ENCODE data around the gene VIL1. TPM values are rescaled to one million over a fixed set of nuclear protein-coding genes. Genes with fewer than 3 reads are reported as not detected.

Gene VIL1
- total and polyA plus RNA-seq, 2 of the 13 experiments (the other 11 are each of a cell fraction or from before 2014, with no cell fraction given): 287 to 301 TPM

DNA sequence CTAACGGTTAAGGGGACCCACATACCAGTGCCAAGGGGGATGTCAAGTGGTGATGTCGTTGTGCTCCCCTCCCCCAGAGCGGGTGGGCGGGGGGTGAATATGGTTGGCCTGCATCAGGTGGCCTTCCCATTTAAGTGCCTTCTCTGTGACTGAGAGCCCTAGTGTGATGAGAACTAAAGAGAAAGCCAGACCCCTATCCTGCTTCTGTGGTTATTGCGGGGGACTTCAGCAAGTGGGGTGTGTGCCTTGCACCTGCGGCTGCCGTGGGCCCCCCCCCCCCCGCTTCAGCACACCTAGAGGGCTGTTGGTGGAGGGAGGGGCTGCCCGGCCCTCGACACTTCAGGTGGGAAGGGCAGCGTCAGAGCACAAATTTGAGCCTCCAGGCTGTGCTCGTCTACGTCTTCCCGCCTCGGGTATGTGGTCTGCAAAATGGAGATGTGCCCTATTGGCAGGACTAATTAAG, 13.1 kb upstream of the VIL1 start (continued):
- 0 out of 2 replicates have a peak, but pooled peaks have one; percentile 1 for TF ChIP-seq HNF1A (IDR thresholded peaks at IDR 0.05; ENCODE audit: low read depth)
- peak; percentile 16; the same call in 1 of the 2 replicates for TF ChIP-seq HNF1A (CRISPR knock-in tag; IDR thresholded peaks at IDR 0.05; ENCODE audit: borderline replicate concordance)
- no peak for TF ChIP-seq ZFP62 (CRISPR knock-in tag; IDR thresholded peaks at IDR 0.05)
- TF ChIP-seq, protein P1, sequence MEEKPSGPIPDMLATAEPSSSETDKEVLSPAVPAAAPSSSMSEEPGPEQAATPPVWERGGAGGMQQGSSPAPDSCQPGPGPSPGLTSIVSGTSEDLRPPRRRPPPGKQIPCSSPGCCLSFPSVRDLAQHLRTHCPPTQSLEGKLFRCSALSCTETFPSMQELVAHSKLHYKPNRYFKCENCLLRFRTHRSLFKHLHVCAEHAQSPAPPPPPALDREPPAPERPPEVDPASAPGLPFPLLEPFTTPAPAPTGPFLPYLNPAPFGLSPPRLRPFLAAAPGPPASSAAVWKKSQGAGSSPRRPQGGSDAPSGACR (CRISPR knock-in tag; IDR thresholded peaks at IDR 0.05): peak; percentile 46; the same call in 1 of the 2 replicates
- 0 out of 2 replicates have a peak, but pooled peaks have one; percentile 41 for TF ChIP-seq ZFP36L1 (CRISPR knock-in tag; IDR thresholded peaks at IDR 0.05)
- peak; percentile 26 for TF ChIP-seq ZSCAN30 (CRISPR knock-in tag; IDR thresholded peaks at IDR 0.05)
- TF ChIP-seq ZNF543 (CRISPR knock-in tag; IDR thresholded peaks at IDR 0.05): peak; percentile 16
- TF ChIP-seq KLF11 (CRISPR knock-in tag; IDR thresholded peaks at IDR 0.05): 0 out of 2 replicates have a peak, but pooled peaks have one; percentile 3
- peak; percentile 4; the same call in 1 of the 2 replicates for TF ChIP-seq SIN3B (IDR thresholded peaks at IDR 0.05; ENCODE audit: low read length)
- no peak for TF ChIP-seq PBX2 (CRISPR knock-in tag; IDR thresholded peaks at IDR 0.05)
- peak; percentile 7; the same call in 1 of the 2 replicates for TF ChIP-seq ZNF501 (CRISPR knock-in tag; IDR thresholded peaks at IDR 0.05)
- TF ChIP-seq ZNF563 (CRISPR knock-in tag; IDR thresholded peaks at IDR 0.05): 0 out of 2 replicates have a peak, but pooled peaks have one; percentile 29
- TF ChIP-seq ZNF704 (CRISPR knock-in tag; IDR thresholded peaks at IDR 0.05; ENCODE audit: borderline replicate concordance): peak; percentile 4; the same call in 1 of the 2 replicates
- TF ChIP-seq KDM1A (CRISPR knock-in tag; IDR thresholded peaks at IDR 0.05): no peak; the same call in 1 of the 2 replicates
- no peak for TF ChIP-seq ZSCAN21 (CRISPR knock-in tag; IDR thresholded peaks at IDR 0.05; ENCODE audit: borderline replicate concordance)
- TF ChIP-seq, protein P2, sequence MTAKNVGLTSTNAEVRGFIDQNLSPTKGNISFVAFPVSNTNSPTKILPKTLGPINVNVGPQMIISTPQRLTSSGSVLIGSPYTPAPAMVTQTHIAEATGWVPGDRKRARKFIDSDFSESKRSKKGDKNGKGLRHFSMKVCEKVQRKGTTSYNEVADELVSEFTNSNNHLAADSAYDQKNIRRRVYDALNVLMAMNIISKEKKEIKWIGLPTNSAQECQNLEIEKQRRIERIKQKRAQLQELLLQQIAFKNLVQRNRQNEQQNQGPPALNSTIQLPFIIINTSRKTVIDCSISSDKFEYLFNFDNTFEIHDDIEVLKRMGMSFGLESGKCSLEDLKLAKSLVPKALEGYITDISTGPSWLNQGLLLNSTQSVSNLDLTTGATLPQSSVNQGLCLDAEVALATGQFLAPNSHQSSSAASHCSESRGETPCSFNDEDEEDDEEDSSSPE (CRISPR knock-in tag; IDR thresholded peaks at IDR 0.05): no peak
- TF ChIP-seq, protein P3, sequence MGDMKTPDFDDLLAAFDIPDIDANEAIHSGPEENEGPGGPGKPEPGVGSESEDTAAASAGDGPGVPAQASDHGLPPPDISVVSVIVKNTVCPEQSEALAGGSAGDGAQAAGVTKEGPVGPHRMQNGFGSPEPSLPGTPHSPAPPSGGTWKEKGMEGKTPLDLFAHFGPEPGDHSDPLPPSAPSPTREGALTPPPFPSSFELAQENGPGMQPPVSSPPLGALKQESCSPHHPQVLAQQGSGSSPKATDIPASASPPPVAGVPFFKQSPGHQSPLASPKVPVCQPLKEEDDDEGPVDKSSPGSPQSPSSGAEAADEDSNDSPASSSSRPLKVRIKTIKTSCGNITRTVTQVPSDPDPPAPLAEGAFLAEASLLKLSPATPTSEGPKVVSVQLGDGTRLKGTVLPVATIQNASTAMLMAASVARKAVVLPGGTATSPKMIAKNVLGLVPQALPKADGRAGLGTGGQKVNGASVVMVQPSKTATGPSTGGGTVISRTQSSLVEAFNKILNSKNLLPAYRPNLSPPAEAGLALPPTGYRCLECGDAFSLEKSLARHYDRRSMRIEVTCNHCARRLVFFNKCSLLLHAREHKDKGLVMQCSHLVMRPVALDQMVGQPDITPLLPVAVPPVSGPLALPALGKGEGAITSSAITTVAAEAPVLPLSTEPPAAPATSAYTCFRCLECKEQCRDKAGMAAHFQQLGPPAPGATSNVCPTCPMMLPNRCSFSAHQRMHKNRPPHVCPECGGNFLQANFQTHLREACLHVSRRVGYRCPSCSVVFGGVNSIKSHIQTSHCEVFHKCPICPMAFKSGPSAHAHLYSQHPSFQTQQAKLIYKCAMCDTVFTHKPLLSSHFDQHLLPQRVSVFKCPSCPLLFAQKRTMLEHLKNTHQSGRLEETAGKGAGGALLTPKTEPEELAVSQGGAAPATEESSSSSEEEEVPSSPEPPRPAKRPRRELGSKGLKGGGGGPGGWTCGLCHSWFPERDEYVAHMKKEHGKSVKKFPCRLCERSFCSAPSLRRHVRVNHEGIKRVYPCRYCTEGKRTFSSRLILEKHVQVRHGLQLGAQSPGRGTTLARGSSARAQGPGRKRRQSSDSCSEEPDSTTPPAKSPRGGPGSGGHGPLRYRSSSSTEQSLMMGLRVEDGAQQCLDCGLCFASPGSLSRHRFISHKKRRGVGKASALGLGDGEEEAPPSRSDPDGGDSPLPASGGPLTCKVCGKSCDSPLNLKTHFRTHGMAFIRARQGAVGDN (CRISPR knock-in tag; IDR thresholded peaks at IDR 0.05): peak; percentile 85

Measured in HepG2 (cell line).